Ovary (tissue), 3 donors: Measurements from ENCODE around the gene GREM1.

Source experiments
- EP300 ChIP-seq: sonication (generic); formaldehyde crosslinking; IDR thresholded peaks from one replicate; pipeline ENCODE4 v1.6.1; 2017; ENCODE audit warnings: antibody characterized with exemption
- POLR2A ChIP-seq: fragments of 450-650 bp; IDR thresholded peaks from one replicate; pipeline ENCODE4 v1.6.1; 2017; ENCODE audit warnings: antibody characterized with exemption, mild to moderate bottlenecking, moderate library complexity
- TF ChIP-seq, protein P1 (sequence below), 3 donors: fragments of 450-650 bp in 2 of 3; fragments of 200-600 bp in 1 of 3; IDR thresholded peaks; one replicate each; pipeline versions ENCODE4 v1.5.1 to v1.8.0; 2016 to 2022; ENCODE audit warnings: antibody characterized with exemption in 3 of 3, mild to moderate bottlenecking in 1 of 3
- donor health status: DM: no; HTN: no; CAD: no.

DNA sequence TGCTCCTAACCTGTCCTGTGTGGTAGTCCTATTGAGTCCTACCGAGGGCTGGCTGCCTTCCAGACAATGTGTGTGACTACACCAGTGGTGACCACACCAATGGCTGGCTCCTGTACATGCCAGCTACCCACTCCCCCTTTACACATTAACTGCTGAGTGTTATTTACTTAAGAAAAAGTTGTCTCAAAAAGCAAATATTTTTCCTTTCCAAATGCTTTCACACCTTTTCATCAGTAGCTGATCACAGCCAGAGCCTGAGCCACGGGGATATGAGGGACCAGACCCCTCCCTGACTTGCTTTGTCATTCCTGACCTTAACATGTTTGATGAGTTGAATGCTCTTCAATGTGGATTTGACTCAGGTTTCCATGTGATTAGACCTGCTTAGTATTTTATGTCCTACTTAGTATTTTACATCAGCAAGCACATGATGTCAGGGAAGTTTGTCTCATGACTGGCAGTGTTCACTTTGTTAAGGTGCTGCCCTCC, 29.6 kb upstream of the GREM1 start:
- TF ChIP-seq EP300 (no peak), POLR2A (no peak)
- TF ChIP-seq, protein P1, sequence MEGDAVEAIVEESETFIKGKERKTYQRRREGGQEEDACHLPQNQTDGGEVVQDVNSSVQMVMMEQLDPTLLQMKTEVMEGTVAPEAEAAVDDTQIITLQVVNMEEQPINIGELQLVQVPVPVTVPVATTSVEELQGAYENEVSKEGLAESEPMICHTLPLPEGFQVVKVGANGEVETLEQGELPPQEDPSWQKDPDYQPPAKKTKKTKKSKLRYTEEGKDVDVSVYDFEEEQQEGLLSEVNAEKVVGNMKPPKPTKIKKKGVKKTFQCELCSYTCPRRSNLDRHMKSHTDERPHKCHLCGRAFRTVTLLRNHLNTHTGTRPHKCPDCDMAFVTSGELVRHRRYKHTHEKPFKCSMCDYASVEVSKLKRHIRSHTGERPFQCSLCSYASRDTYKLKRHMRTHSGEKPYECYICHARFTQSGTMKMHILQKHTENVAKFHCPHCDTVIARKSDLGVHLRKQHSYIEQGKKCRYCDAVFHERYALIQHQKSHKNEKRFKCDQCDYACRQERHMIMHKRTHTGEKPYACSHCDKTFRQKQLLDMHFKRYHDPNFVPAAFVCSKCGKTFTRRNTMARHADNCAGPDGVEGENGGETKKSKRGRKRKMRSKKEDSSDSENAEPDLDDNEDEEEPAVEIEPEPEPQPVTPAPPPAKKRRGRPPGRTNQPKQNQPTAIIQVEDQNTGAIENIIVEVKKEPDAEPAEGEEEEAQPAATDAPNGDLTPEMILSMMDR (IDR thresholded peaks at IDR 0.05): no peak
